ENCODE data around the gene TMEM201.

The TMEM201 gene, protein sequence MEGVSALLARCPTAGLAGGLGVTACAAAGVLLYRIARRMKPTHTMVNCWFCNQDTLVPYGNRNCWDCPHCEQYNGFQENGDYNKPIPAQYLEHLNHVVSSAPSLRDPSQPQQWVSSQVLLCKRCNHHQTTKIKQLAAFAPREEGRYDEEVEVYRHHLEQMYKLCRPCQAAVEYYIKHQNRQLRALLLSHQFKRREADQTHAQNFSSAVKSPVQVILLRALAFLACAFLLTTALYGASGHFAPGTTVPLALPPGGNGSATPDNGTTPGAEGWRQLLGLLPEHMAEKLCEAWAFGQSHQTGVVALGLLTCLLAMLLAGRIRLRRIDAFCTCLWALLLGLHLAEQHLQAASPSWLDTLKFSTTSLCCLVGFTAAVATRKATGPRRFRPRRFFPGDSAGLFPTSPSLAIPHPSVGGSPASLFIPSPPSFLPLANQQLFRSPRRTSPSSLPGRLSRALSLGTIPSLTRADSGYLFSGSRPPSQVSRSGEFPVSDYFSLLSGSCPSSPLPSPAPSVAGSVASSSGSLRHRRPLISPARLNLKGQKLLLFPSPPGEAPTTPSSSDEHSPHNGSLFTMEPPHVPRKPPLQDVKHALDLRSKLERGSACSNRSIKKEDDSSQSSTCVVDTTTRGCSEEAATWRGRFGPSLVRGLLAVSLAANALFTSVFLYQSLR

DNA sequence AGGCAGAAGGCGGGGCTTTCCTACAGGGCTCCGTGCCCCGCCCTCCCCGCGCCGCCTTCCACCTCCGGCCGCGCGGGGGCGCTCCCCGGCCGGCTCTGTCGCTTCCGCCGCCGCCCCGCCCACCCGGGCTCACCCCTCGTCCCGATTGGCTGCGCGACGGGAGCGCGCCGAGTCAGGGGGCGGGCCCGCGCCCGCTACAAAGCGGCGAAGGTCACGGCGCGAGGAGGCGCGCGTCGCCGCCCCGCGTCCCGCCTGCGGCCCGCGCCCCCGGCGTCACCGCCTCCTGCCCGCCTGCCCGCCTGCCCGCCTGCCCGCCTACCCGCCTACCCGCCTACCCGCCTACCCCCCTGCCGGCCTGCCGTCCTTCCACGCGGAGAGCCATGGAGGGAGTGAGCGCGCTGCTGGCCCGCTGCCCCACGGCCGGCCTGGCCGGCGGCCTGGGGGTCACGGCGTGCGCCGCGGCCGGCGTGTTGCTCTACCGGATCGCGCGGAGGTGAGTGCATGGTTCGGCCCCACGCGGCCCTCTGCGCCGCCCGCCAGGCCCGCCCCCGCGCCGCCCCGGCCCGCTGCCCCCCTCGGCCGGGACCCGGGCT is at the start of gene TMEM201:
TMEM201 (plus strand) TSS at position 361 of the 593 bp plus-strand sequence; CDS start at position 381, 20 bp downstream.
- Histone ChIP-seq H3K36me3 (ENCODE audit: control insufficient read depth in 2 of 2, insufficient read depth in 1 of 2, low read length in 2 of 2) (peaks cover 7 to 31% of the 10 kb centered on the region in 2 experiments; a peak in 2 of 3 replicates), H3K9me3 (ENCODE audit: control insufficient read depth, insufficient read depth, low read depth, low read length) (no peaks in the 10 kb centered on the region), H3K4me3 (ENCODE audit: low read depth, low read length) (peak within 1 kb of the TSS; percentile 40), H3K27ac (ENCODE audit: extremely low read depth, low read depth, low read length) (peak within 1 kb of the TSS; percentile 71; the same call in 1 of the 2 replicates), H3K4me1 (ENCODE audit: control insufficient read depth, insufficient read depth, low read length) (peaks cover 12% of the 10 kb centered on the region)
- CTCF ChIA-PET, result interaction anchor here (0.5 to 2.1 kb wide), 9 partner anchors 12 to 113 kb away, joined by 3 to 10 read pairs (median 4); no protein-coding TSS in a partner anchor
- POLR2A ChIA-PET, result interaction anchor here (0.8 kb wide), 1 partner anchor 34 kb away, joined by 16 read pairs; no protein-coding TSS in a partner anchor
- no peak for TF ChIP-seq ZNF624 (tag by site-specific recombination; IDR thresholded peaks at IDR 0.05)
- TF ChIP-seq, protein P1, sequence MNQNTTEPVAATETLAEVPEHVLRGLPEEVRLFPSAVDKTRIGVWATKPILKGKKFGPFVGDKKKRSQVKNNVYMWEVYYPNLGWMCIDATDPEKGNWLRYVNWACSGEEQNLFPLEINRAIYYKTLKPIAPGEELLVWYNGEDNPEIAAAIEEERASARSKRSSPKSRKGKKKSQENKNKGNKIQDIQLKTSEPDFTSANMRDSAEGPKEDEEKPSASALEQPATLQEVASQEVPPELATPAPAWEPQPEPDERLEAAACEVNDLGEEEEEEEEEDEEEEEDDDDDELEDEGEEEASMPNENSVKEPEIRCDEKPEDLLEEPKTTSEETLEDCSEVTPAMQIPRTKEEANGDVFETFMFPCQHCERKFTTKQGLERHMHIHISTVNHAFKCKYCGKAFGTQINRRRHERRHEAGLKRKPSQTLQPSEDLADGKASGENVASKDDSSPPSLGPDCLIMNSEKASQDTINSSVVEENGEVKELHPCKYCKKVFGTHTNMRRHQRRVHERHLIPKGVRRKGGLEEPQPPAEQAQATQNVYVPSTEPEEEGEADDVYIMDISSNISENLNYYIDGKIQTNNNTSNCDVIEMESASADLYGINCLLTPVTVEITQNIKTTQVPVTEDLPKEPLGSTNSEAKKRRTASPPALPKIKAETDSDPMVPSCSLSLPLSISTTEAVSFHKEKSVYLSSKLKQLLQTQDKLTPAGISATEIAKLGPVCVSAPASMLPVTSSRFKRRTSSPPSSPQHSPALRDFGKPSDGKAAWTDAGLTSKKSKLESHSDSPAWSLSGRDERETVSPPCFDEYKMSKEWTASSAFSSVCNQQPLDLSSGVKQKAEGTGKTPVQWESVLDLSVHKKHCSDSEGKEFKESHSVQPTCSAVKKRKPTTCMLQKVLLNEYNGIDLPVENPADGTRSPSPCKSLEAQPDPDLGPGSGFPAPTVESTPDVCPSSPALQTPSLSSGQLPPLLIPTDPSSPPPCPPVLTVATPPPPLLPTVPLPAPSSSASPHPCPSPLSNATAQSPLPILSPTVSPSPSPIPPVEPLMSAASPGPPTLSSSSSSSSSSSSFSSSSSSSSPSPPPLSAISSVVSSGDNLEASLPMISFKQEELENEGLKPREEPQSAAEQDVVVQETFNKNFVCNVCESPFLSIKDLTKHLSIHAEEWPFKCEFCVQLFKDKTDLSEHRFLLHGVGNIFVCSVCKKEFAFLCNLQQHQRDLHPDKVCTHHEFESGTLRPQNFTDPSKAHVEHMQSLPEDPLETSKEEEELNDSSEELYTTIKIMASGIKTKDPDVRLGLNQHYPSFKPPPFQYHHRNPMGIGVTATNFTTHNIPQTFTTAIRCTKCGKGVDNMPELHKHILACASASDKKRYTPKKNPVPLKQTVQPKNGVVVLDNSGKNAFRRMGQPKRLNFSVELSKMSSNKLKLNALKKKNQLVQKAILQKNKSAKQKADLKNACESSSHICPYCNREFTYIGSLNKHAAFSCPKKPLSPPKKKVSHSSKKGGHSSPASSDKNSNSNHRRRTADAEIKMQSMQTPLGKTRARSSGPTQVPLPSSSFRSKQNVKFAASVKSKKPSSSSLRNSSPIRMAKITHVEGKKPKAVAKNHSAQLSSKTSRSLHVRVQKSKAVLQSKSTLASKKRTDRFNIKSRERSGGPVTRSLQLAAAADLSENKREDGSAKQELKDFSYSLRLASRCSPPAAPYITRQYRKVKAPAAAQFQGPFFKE (tag by site-specific recombination; IDR thresholded peaks at IDR 0.05; ENCODE audit: borderline replicate concordance), result no peak
- TF ChIP-seq SP3 (tag by site-specific recombination; IDR thresholded peaks at IDR 0.05), result peak; percentile 67; the same call in 1 of the 2 replicates
- no peak for TF ChIP-seq ZEB2 (tag by site-specific recombination; IDR thresholded peaks at IDR 0.05)
- TF ChIP-seq, protein P2, sequence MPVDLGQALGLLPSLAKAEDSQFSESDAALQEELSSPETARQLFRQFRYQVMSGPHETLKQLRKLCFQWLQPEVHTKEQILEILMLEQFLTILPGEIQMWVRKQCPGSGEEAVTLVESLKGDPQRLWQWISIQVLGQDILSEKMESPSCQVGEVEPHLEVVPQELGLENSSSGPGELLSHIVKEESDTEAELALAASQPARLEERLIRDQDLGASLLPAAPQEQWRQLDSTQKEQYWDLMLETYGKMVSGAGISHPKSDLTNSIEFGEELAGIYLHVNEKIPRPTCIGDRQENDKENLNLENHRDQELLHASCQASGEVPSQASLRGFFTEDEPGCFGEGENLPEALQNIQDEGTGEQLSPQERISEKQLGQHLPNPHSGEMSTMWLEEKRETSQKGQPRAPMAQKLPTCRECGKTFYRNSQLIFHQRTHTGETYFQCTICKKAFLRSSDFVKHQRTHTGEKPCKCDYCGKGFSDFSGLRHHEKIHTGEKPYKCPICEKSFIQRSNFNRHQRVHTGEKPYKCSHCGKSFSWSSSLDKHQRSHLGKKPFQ (tag by site-specific recombination; IDR thresholded peaks at IDR 0.05), result no peak
- no peak for TF ChIP-seq SP7 (tag by site-specific recombination; IDR thresholded peaks at IDR 0.05)
- TF ChIP-seq TRIM28 (IDR thresholded peaks at IDR 0.05; ENCODE audit: borderline replicate concordance, low read length), result no peak
- TF ChIP-seq, protein P3, sequence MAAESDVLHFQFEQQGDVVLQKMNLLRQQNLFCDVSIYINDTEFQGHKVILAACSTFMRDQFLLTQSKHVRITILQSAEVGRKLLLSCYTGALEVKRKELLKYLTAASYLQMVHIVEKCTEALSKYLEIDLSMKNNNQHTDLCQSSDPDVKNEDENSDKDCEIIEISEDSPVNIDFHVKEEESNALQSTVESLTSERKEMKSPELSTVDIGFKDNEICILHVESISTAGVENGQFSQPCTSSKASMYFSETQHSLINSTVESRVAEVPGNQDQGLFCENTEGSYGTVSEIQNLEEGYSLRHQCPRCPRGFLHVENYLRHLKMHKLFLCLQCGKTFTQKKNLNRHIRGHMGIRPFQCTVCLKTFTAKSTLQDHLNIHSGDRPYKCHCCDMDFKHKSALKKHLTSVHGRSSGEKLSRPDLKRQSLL (tag by site-specific recombination; IDR thresholded peaks at IDR 0.05), result no peak
- 0 out of 2 replicates have a peak, but pooled peaks have one; percentile 1 for TF ChIP-seq ZNF37A (tag by site-specific recombination; IDR thresholded peaks at IDR 0.05)
- TF ChIP-seq, protein P4, sequence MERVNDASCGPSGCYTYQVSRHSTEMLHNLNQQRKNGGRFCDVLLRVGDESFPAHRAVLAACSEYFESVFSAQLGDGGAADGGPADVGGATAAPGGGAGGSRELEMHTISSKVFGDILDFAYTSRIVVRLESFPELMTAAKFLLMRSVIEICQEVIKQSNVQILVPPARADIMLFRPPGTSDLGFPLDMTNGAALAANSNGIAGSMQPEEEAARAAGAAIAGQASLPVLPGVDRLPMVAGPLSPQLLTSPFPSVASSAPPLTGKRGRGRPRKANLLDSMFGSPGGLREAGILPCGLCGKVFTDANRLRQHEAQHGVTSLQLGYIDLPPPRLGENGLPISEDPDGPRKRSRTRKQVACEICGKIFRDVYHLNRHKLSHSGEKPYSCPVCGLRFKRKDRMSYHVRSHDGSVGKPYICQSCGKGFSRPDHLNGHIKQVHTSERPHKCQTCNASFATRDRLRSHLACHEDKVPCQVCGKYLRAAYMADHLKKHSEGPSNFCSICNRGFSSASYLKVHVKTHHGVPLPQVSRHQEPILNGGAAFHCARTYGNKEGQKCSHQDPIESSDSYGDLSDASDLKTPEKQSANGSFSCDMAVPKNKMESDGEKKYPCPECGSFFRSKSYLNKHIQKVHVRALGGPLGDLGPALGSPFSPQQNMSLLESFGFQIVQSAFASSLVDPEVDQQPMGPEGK (tag by site-specific recombination; IDR thresholded peaks at IDR 0.05), result 0 out of 2 replicates have a peak, but pooled peaks have one; percentile 19
- no peak for TF ChIP-seq GLIS2 (tag by site-specific recombination; IDR thresholded peaks at IDR 0.05)
- TF ChIP-seq GFI1B (tag by site-specific recombination; IDR thresholded peaks at IDR 0.05), result no peak
- TF ChIP-seq ZFHX2 (tag by site-specific recombination; conservative IDR thresholded peaks at IDR 0.05), result peak; percentile 73
- TF ChIP-seq ZNF2 (tag by site-specific recombination; IDR thresholded peaks at IDR 0.05), result no peak
- 0 out of 2 replicates have a peak, but pooled peaks have one; percentile 67 for TF ChIP-seq ZNF660 (tag by site-specific recombination; IDR thresholded peaks at IDR 0.05)
- TF ChIP-seq ZNF48 (tag by site-specific recombination; IDR thresholded peaks at IDR 0.05), result no peak
- no peak for TF ChIP-seq ZNF623 (tag by site-specific recombination; IDR thresholded peaks at IDR 0.05)
- TF ChIP-seq, protein P5, sequence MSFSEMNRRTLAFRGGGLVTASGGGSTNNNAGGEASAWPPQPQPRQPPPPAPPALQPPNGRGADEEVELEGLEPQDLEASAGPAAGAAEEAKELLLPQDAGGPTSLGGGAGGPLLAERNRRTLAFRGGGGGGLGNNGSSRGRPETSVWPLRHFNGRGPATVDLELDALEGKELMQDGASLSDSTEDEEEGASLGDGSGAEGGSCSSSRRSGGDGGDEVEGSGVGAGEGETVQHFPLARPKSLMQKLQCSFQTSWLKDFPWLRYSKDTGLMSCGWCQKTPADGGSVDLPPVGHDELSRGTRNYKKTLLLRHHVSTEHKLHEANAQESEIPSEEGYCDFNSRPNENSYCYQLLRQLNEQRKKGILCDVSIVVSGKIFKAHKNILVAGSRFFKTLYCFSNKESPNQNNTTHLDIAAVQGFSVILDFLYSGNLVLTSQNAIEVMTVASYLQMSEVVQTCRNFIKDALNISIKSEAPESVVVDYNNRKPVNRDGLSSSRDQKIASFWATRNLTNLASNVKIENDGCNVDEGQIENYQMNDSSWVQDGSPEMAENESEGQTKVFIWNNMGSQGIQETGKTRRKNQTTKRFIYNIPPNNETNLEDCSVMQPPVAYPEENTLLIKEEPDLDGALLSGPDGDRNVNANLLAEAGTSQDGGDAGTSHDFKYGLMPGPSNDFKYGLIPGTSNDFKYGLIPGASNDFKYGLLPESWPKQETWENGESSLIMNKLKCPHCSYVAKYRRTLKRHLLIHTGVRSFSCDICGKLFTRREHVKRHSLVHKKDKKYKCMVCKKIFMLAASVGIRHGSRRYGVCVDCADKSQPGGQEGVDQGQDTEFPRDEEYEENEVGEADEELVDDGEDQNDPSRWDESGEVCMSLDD (tag by site-specific recombination; IDR thresholded peaks at IDR 0.05), result no peak
- TF ChIP-seq ZNF155 (tag by site-specific recombination; IDR thresholded peaks at IDR 0.05), result no peak
- TF ChIP-seq ZNF501 (tag by site-specific recombination; IDR thresholded peaks at IDR 0.05), result no peak
- no peak for TF ChIP-seq GLI2 (tag by site-specific recombination; IDR thresholded peaks at IDR 0.05; ENCODE audit: borderline replicate concordance, low read depth)
- TF ChIP-seq HOXD13 (CRISPR knock-in tag; IDR thresholded peaks at IDR 0.05; ENCODE audit: borderline replicate concordance), result no peak
